H1 (cell line): ENCODE results near the gene ANKRD13B.

Source experiments
- BACH1 ChIP-seq: IDR thresholded peaks from 2 replicates; pipeline ENCODE4 v1.6.1; 2012; ENCODE audit warnings: low read length, improper control_type of control experiment
- CEBPB ChIP-seq: IDR thresholded peaks from 2 replicates; pipeline ENCODE4 v1.6.1; 2012; ENCODE audit warnings: low read depth, low read length
- EGR1 ChIP-seq: IDR thresholded peaks from 2 replicates; pipeline ENCODE4 v1.6.1; 2011; ENCODE audit warnings: low read depth, low read length, borderline replicate concordance
- EP300 ChIP-seq, 2 experiments: IDR thresholded peaks; 1 replicate in 1 of 2; 2 replicates in 1 of 2; pipeline ENCODE4 v1.6.1; 2011 to 2012; ENCODE audit warnings: low read depth in 2 of 2, low read length in 2 of 2, mild to moderate bottlenecking in 2 of 2, borderline replicate concordance in 1 of 2, inconsistent platforms in 1 of 2, moderate library complexity in 1 of 2
- EZH2 ChIP-seq: fragments of 200-600 bp; sonication (generic); IDR thresholded peaks from 2 replicates; pipeline ENCODE4 v1.7.1; 2012; ENCODE audit warnings: low read depth, mild to moderate bottlenecking, moderate library complexity, low read length, inconsistent platforms; ENCODE audit not compliant: severe bottlenecking
- RAD21 ChIP-seq, 2 experiments: IDR thresholded peaks in 1 of 2; conservative IDR thresholded peaks in 1 of 2; 2 replicates each; pipeline ENCODE4 v1.6.1; 2011; ENCODE audit warnings: low read depth in 2 of 2, low read length in 2 of 2, improper control_type of control experiment in 1 of 2, inconsistent platforms in 1 of 2, mild to moderate bottlenecking in 1 of 2, moderate library complexity in 1 of 2
- SIN3A ChIP-seq, 2 experiments: IDR thresholded peaks in 1 of 2; conservative IDR thresholded peaks in 1 of 2; 2 replicates each; pipeline ENCODE4 v1.6.1; 2011 to 2012; ENCODE audit warnings: low read length in 2 of 2, improper control_type of control experiment in 1 of 2, low read depth in 1 of 2, mild to moderate bottlenecking in 1 of 2
- SUZ12 ChIP-seq: fragments of 200-600 bp; sonication (generic); IDR thresholded peaks from 2 replicates; pipeline ENCODE4 v1.6.1; 2012; ENCODE audit warnings: mild to moderate bottlenecking, inconsistent platforms, low read length, moderate library complexity, mixed read lengths
- TAF1 ChIP-seq: IDR thresholded peaks from 2 replicates; pipeline ENCODE4 v1.6.1; 2011; ENCODE audit warnings: mild to moderate bottlenecking, low read depth, low read length
- TEAD4 ChIP-seq: IDR thresholded peaks from 2 replicates; pipeline ENCODE4 v1.6.1; 2012; ENCODE audit warnings: low read depth, low read length, inconsistent platforms, mixed read lengths
- ZNF274 ChIP-seq: IDR thresholded peaks from 2 replicates; pipeline ENCODE4 v1.7.0; 2012; ENCODE audit warnings: low read length, borderline replicate concordance; ENCODE audit errors: extremely low read depth
- TF ChIP-seq, protein P1 (sequence below), 3 experiments: IDR thresholded peaks; 1 replicate in 2 of 3; 2 replicates in 1 of 3; pipeline versions ENCODE4 v1.5.1 to v1.6.1; 2011; ENCODE audit warnings: low read length in 3 of 3, mild to moderate bottlenecking in 3 of 3, inconsistent platforms in 2 of 3, low read depth in 1 of 3, moderate library complexity in 1 of 3; ENCODE audit not compliant: insufficient read depth in 1 of 3; ENCODE audit errors: control extremely low read depth in 1 of 3
- TF ChIP-seq, protein P2 (sequence below): IDR thresholded peaks from 2 replicates; pipeline ENCODE4 v1.6.1; 2011; ENCODE audit warnings: low read depth, mild to moderate bottlenecking, low read length; ENCODE audit not compliant: insufficient read depth

DNA sequence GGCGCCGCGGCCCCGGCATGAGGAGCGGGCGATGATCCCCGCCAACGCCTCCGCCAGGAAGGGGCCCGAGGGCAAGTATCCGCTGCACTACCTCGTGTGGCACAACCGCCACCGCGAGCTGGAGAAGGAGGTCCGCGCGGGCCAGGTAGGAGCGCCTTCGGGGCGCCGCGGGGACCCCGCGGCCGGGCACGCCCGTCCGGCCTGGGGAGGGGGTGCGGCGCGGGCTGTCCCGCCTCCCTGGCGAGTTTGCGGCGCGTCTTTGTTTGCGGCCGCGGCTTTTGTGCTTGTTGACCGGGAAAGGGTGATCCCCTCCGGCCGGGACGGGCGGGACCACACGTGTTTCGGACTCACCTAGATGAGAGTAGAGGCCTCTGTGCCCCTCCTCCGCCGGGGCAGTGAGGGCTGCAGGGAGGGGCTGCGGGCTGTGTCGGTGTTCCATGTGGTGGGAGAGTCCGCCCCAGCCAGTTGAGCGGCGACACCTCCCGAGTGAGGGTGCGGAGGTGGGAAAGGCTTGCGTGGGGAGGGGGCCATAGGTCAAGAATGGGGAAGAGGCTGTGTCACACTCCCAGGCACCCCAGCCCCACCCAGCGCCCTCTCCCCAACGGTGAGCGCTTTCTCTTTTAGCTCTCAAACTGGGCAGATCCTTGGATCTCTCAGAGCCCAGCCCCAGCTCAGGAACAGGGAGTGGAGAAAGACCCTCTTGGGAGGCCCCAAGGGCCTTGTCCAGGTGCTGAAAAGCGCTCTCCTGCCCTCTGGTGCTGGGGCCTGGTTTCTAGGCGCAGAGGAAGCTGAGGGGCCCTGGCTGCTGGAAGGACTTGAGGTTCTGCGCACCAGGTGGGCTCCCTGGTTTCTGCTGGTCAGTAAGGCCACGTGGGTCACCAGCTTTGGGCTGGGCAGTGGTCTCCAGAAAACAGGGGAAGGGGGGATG lies 923 bp downstream of the ANKRD13B start:
- TF ChIP-seq EGR1 (no peak), TEAD4 (no peak), BACH1 (no peak), TAF1 (no peak), ZNF274 (no peak), SIN3A (conservative IDR thresholded peaks at IDR 0.05 in 1 of 2, IDR thresholded peaks at IDR 0.05 in 1 of 2; ENCODE audit: low read depth in 1 of 2, low read length in 2 of 2) (peak; percentile 100), CEBPB (no peak), EZH2 (peak; percentile 29), SUZ12 (peak; percentile 46; the same call in 1 of the 2 replicates), RAD21 (IDR thresholded peaks at IDR 0.05 in 1 of 2, conservative IDR thresholded peaks at IDR 0.05 in 1 of 2; ENCODE audit: low read depth in 2 of 2, low read length in 2 of 2) (peak; percentile 44 to 57), EP300 (IDR thresholded peaks at IDR 0.05; ENCODE audit: borderline replicate concordance in 1 of 2, low read depth in 2 of 2, low read length in 2 of 2) (no peak)
- TF ChIP-seq, protein P1, sequence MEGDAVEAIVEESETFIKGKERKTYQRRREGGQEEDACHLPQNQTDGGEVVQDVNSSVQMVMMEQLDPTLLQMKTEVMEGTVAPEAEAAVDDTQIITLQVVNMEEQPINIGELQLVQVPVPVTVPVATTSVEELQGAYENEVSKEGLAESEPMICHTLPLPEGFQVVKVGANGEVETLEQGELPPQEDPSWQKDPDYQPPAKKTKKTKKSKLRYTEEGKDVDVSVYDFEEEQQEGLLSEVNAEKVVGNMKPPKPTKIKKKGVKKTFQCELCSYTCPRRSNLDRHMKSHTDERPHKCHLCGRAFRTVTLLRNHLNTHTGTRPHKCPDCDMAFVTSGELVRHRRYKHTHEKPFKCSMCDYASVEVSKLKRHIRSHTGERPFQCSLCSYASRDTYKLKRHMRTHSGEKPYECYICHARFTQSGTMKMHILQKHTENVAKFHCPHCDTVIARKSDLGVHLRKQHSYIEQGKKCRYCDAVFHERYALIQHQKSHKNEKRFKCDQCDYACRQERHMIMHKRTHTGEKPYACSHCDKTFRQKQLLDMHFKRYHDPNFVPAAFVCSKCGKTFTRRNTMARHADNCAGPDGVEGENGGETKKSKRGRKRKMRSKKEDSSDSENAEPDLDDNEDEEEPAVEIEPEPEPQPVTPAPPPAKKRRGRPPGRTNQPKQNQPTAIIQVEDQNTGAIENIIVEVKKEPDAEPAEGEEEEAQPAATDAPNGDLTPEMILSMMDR (IDR thresholded peaks at IDR 0.05; ENCODE audit: control extremely low read depth in 1 of 3, insufficient read depth in 1 of 3, low read depth in 1 of 3, low read length in 3 of 3): peak; percentile 46 to 49 (median 48)
- TF ChIP-seq, protein P2, sequence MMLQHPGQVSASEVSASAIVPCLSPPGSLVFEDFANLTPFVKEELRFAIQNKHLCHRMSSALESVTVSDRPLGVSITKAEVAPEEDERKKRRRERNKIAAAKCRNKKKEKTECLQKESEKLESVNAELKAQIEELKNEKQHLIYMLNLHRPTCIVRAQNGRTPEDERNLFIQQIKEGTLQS: no peak
